Activated naive CD4-positive, alpha-beta T cell treated with Interleukin-2 at 50 U/mL for 16 hours (primary cell): ENCODE data around the gene NECAP2.
"Not testable (repeated sequence)": the region's sequence is repeated elsewhere in the genome, so short reads cannot be mapped to it uniquely, and the experiment has no call there.

ENCODE experiments used
- DNase-seq: peaks from one replicate; pipeline ENCODE4 v3.0.0-alpha.2; 2020

Gene NECAP2

DNA sequence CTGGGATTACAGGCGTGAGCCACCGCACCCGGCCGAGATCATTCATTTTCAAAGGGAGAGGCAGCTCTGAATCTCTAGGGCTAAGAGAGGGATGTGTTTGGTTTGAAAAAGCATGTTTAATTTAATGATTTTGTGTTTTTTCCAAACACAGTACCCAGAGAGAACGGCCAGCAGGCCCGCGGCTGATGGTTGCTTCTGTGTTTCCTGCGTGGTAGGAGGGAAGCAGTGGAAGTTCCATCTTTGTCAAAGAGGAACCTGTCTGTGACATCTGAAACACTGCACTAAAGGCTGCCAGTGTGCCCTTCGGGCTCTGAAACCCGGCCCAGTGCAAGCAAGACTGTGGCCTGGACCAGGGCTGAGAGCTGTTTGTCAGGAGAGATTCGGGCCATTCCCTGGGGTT lies 59.9 kb downstream of the NECAP2 start:
- not testable (repeated sequence) for DNase-seq

DNA sequence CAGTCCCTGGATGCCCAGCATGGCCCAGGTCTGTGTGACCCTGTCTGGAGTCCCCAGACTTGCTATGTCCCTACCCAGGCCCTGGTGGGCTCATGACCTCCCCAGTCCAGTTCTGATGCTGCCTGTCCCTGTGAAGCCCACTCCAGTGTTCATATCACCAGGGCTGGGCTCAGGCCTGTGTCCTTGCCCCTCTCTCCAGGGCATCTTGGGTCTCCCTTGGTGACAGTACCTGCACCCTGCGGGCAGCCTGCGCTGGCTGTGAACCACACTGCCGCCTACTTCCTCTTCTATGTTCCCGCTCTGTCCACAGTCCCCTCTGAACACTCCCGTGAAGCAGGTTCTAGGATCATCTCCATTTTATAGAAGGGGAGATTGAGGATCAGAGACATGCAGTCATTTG lies 60.5 kb downstream of the NECAP2 start:
- not testable (repeated sequence) for DNase-seq

DNA sequence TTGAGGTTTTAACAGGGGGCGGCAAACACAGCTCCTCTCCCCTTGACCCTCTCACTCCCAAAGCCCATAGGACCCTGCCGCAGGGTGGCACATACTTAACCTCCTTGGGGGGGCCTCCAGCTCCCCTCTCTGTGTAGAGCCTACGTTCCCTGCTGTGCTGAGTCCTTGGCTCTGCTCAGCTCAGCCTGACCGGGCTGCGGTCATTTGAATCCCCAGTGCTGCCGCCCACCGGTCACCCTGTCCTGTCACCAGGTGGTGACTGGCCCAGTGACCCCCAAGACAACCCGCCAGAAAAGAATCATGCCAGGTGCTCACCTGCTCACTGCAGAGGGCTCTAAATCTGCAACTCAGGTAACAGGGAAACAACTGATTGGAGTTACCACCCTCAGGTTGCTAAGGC lies 60.9 kb downstream of the NECAP2 start:
- DNase-seq, result not testable (repeated sequence)

DNA sequence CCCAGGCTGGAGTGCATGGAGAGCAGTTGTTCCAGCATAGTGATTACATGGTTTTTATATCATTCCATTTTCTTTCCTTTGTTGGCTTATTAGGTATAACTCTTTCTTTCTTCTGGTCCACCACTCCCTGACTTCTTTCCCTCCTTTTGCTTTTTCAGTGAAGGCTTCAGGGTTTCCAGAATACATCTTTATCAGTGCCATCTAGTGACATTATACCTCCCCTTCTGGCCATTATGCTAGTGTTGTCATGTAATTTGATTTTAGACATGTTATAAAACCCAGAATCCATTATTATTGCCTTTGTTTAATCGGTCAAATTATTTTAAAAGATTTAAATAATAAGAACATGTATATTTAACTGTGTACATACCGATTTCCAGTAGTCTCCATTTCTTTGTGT lies 63.0 kb downstream of the NECAP2 start:
- DNase-seq, result no peak

DNA sequence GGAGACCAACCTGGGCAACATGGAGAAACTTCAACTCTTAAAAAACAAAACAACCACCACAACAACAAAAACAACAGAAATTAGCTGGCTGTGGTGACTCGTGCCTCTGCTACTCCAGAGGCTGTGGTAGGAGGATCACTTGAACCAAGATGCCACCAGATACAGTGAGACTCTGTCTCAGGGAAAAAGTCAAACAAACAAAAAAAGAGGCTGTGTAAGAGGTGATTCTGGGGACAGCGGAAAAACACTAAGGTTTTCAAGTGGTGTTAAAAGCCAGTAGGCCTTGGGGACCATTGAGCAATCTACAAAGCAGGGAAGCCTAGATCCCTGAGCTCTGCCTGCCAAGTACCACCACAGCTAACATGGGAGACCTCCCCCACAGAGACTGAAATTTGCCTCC lies 65.3 kb downstream of the NECAP2 start:
- not testable (repeated sequence) for DNase-seq

DNA sequence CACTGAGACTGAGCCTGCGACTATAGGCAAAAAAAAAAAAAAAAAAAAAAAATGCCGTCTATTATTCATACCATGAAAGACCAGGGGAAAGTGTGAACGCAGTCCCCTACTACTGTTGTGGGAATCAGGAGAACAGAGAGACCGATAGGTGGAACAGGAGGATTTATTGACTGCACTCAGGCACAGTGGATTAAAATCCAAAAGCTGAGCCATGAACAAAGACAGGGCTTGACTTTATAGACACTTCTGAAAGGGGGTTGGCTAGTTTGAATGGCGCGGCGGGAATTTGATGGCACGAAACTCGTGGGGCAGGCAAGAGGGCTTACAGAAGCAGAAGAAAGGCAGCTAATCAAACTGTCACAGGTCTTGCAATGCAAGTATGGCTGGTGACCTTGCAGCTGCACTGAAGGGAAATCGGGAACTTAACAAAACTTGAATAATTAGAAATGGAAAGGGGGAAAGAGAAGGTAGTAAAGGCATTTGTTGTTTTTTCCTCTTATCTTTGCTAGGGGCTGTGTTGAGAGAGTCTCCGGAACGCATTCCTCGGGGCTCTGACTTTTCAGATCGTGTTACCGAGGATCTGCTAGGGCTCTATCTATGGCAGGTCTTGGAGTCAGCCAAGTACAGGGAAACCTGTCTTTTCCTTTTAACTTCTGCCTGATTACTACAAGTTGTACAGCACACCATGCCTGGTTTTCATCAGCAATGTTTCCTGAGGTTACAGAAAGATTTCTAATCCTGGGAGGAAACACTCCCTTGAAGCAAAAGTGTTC lies 66.0 kb downstream of the NECAP2 start:
- DNase-seq, result not testable (repeated sequence)

DNA sequence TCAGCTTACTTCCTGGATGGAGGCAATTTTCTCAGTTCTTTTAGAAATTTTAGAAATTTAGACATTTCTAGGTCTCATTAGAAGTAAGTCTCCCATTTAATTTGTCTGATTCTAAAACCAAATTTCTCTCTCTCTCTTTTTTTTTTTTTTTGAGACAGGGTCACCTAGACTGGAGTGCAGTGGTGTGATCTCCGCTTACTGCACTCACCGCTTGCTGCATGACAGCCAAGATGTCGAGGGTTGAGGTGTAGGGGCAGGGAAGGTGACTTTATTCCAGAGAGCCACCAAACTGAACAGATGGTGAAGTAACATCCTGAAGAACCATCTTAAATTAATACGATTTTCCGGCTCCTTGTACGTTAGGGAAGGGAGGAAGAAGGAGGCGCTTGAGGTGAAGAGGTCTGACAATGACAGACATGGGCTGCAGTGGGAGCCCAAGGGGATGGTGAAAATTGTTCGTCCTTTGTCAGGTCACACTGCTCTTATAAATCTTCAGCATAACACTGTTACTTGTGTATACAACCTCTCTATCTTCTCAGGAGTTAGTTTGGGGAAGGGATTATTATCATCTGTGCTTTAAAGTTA lies 68.4 kb downstream of the NECAP2 start:
- peak; percentile 18 for DNase-seq
